Activated gamma-delta T cell (primary cell): ENCODE data around the gene DYNC1I2.
"Not testable (repeated sequence)": the region's sequence is repeated elsewhere in the genome, so short reads cannot be mapped to it uniquely, and the experiment has no call there.

Source experiments
- DNase-seq: peaks from one replicate; lab custom pipeline; 2025; lab: John Stamatoyannopoulos, UW

The DYNC1I2 gene

DNA sequence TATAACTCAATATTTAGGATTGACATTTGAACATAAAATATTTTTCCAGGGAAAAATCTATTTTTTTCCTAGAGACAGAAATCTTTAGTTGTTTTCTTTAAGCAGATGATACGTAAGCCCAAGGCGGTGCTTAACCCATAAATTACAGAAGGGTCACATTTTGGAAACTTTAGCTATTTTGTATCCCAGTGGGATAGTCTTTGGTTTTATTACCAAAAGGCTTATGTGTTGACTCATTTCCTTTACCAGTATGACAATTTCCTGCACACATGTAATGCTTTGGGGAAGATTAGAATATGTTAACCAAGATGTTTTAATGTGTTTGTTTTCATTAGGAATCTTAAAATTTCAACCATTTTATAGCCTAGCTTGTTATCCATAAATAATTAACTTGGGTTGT is 24.8 kb downstream of the DYNC1I2 start:
- no peak for DNase-seq

DNA sequence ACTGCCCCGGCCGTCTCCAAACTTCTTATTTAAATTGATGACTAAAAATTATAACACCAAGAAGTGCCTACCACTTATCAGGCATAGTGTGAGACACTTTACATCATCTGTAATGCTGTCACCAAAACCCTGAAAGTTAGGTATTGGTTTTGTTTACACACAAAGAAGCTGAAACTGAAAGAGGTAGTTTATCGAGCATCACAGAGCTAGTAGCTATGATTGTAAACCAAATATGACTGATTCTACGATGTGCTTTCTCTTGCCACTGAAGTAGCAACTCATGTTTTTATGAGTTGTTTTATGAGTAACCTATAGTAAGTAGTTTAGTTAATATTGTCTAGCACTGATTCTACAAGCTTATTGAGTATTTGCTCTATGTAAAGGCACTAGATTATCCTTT is 31.5 kb downstream of the DYNC1I2 start:
- DNase-seq: no peak

DNA sequence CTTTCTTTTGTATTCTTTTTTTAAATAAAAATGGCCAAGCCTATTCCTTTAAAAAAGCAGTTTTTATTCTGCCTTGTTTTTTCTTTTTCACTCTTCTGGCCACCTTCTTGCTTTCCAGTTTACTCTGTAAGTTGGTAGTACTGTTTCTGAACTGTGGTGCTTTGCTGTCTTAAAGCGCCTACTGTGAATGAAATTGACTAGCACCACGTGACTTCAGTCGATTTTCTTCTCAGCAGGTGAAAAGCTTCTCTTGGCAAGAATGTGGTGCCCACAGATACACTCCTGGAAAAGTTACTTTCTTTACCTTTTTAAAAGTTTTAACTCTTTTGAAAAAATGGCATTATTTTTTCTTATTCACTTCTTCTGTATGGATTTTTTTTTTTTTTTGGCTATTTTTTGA is 32.4 kb downstream of the DYNC1I2 start:
- DNase-seq: no peak

DNA sequence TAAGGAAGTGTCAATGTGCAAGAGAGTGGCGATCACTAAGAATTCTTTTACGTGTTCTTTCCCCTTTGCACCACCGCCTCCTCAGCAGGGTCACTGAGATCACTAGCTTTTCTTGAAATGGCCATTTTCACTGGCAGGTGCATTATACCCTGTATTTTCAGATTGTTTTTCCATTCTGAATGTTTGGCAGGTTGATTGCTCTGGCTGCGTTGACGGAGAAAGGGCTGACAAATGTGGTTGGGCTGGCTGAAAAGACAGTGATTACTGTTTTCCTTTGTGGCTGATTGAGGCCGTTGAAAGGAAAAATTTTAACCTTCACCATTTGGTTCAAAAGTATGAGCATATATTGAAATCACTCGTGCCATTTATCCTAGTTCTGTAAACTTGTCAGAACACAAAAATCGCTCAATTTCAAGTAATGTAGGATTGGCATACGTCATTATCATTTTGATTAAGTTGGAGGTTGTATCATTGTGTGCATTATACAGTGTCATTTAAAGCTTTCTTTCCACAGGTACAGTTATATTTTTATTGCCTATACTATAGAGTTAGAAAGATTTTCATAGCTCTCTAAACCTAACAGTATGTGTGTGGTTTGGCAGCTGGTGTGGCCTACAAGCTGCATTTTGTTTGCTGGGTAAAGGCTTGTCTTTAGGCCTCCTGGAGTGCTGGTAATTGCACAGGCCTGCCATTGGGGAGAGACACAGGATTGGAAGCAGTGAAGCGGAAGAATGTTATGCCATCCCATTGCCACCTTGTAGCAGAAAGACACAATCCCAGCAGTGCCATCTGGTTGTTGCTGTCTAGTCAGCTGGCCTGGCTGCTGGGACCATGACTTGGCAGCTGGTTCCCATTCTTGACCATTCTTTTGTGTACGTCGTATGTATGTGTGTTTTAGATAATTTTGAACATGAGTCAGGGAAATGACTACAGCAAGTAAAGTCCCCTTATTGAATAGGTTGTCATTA is 36.7 kb downstream of the DYNC1I2 start:
- DNase-seq: no peak

DNA sequence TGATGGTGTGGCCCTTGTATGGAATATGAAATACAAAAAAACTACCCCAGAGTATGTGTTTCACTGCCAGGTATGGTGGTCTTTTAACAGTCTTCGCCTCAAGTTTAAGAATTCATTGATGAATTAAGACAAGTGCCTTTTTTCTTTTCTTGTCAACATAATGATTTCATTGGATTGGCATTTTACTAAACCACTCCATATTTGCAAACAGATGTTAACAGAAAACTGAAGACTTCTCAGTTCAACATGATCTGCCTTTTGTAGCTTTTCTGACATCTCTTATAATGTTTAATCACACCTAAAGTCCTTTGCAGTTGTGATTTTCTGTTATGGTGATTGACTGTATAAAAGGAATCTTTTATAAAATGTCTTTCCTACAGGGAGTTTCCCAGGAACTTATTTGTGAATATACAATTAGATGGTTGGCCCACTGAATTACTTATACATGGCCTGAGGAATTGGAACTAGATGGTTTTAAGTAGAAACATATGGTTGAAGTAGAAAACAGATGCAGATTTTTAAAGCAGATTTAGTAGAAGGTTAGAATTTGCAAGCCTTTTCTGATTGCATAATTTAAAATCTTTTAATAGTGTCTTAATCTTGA is 39.7 kb downstream of the DYNC1I2 start:
- no peak for DNase-seq

DNA sequence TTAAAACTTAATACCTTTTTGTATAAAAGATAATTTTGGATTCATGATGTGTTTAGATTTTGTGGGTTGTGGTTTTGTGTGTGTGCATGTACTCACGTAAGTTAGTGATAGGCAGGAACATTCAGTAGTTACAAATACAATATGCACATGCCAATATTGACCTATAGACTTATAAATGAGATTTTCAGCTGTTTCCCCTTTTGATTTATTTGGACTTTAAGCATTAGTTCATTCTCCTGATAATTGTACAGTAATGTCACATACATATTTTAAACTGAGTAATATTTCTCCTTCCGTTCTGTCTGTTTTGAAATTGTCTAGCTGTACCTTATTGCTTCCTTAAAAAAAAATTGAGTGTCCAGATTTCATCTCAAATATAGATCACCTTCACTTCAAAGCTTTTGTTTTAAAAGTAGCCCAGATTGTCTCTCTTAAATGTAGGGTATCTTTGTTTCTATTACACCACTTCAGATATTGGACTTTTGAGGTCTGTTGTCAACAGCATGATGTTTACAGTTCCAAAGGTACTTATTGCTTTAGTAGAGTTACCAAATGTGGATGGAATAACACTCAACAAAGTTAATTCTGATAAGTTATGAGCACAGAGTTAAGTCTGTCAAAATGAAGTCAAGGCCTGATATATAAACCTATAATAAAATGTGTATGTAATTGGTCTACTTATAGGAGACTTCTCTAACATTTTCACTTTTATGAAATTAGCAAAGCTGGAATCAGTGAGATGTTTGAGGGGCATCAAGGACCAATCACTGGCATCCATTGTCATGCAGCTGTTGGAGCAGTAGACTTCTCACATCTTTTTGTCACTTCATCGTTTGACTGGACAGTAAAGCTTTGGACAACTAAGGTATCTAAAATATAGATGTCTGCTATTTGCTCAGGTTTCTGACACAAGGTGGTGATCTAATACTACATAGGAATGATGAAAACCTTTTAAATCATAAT is 42.0 kb downstream of the DYNC1I2 start:
- DNase-seq: no peak

DNA sequence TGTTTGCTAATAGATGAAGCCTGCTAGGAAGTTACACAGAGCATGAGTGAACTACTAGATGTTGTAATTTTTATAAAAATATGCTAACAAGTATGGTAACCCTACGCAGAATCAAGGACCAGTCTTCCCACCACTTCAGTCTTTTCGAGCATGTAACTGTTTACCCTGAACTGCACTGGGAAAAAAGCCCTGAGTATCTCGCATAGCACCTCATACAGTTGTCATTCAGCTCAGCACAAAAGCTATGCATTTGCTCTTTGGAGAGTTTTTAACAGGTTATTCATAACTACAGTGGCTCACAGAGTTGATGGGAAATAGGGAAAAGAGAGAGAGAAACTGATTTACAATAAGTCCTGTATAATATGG is 42.7 kb downstream of the DYNC1I2 start:
- DNase-seq: no peak

DNA sequence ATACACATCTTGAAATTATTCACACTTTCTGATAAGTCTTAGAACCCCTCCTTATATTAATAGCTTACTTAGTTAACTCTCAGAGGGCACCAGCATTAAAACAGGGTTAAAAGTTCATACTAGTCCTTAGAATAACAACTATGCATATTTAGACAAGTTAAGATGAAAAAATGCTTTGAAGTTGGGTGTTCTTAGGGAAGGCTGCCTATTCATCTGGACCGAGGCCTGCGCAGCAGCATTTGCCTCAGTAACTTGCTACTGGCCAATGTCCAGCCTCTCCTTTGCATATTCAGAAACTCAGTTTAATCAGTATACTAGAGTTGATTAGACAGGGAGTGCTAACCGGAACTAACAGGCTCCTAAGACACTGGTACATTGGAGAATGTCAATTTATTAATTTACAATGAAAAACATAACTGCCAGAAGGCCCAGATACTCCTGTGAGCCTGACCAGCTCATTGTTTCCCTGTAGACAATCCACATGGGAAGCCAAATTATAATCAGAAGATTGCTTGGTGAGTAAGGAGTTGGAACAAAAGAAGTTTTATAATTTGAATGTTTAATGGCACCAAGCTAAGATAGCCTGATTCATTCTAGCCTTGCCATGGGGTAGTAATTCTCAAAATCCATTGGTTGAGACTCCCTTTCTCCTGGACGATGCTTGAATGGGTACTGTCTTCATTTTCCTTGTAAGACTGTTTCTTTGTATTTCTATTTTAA is 48.9 kb downstream of the DYNC1I2 start:
- DNase-seq: no peak

DNA sequence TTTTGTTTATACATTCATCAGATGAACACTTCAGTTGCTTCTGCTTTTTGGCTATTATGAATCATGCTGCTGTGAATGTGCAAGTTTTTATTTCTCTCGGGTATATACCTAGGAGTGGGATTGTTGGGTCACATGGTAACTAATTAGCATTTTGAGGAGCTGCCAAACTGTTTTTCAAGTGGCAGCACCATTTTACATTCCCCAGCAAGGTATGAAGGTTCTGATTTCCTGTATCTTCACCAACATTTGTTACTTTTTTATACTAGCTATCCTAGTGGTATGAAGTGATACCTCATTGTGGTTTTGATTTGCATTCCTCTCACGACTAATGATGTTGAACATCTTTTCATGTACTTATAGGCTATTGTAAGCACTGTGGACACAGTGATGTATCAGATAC is 53.9 kb downstream of the DYNC1I2 start:
- DNase-seq: no peak

DNA sequence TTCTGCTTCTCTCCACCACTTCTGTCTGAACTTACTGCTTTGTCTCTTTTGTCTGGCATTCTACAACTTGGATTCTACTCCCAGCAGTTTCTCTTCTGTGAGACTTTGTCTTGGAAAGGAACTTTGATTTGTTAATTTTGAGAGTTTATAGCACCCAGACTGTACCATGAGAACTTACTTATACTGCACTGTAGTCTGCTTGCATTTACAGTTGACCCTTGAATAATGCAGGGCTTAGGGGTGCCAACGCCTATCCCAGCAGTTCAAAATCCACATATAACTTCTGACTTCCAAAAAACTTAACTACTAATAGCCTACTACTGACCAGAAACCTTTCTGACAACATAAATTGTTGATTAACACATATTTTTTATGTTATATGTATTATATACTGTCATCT is 55.5 kb downstream of the DYNC1I2 start:
- DNase-seq: no peak

DNA sequence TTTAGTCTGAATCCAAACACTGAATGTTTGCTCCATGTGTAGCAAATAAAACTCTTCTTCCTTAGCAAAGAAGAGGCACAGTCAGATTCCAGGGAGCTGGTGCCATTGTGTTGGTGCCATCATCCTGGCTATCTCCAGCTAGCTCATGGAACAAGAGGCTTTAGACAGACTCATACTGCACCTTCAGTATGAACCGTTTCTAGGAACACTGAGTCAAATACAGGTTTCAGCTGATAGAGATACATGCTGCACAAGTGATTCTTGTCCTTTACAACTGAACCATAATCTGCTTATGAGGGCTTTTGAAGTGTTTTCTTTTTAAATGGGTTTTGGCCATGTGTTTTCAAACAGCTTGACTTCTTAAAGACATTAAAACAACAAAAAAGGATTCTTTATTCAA is 57.9 kb downstream of the DYNC1I2 start:
- no peak for DNase-seq

DNA sequence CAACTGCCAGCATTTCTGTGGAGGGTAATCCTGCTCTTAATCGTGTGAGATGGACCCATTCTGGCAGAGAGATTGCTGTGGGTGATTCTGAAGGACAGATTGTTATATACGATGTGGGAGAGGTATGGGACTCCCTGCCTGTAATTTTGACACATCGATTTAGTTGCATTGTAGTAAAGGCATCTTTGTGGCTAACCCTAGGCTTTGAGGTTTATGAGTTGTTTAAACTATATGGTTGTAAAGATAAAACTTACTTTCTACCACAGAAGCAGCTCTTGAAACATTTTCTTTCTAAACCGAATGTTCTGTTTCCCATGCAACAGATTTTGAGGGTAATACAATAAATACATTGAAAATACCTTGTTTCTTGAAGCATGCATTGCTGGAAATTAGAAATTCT is 58.5 kb downstream of the DYNC1I2 start:
- no peak for DNase-seq

DNA sequence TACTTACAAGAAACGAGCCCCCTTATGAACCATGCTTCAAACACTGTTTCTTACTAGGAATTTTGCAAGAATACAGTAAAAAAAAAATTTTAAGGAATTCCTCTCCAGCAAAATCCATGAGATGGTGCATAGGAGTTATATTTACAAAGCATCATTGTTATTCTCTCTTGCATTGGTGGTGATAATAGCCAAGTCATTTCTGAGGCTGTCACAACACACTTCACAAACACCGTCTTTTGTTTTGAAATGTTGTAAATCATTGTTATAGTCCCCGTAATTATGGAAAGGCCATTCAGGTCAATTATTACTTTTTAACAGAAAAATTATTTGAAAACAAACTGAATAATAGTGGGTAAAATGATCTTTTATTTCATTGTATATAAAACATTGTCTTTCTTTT is 60.1 kb downstream of the DYNC1I2 start:
- DNase-seq: no peak

DNA sequence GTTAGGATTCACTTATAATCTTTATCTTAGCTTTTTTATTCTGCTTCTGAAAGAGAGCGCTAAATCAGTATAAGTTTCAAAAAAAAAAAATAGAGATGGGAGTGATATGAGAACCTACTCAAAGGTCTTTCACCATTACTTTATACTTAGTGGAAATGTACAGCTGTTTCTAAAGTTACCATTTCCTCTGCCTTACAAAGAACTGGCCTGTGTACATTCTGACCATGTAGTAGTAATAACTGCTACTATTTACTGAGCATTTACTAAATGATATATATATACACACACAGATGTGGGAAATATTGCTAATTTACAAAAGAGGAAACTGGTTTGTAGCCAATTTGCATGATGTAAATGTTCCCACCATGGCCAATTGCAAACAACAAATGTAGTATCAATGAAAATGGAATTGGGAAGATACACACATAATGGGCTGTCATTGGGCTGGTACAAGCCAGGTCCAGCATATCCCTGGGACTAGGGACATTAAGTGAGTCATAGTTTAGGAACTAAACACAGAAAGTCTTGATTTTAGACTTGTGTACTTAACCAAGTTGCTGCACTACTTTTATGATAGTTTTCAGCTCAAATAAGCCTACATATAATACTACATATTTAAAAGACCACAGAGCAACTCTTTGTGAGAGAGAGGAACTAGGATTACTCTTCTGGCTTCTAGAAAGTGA is 67.1 kb downstream of the DYNC1I2 start:
- DNase-seq: no peak

DNA sequence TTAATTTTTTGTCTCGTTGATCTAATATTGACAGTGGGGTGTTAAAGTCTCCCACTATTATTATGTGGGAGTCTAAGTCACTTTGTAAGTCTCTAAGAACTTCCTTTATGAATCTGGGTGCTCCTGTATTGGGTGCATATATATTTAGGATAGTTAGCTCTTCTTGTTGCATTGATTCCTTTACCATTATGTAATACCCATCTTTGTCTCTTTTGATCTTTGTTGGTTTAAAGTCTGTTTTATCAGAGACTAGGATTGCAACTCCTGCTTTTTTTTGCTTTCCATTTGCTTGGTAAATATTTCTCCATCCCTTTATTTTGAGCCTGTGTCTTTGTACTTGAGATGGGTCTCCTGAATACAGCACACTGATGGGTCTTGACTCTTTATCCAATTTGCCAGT is 71.5 kb downstream of the DYNC1I2 start:
- DNase-seq: not testable (repeated sequence)

DNA sequence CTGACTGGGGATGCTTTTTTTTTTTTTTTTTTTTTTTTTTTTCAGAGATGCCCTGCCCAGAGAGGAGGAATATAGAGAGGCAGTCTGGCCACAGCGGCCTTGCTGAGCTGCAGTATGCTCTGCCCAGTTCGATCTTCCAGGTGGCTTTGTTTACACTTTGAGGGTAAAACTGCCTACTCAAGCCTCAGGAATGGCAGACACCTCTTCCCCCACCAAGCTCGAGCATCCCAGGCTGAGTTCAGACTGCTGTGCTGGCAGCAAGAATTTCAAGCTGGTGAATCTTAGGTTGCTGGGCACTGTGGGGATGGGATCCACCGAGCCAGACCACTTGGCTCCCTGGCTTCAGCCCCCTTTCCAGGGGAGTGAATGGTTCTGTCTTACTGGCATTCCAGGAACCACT is 73.9 kb downstream of the DYNC1I2 start:
- DNase-seq: not testable (repeated sequence)

DNA sequence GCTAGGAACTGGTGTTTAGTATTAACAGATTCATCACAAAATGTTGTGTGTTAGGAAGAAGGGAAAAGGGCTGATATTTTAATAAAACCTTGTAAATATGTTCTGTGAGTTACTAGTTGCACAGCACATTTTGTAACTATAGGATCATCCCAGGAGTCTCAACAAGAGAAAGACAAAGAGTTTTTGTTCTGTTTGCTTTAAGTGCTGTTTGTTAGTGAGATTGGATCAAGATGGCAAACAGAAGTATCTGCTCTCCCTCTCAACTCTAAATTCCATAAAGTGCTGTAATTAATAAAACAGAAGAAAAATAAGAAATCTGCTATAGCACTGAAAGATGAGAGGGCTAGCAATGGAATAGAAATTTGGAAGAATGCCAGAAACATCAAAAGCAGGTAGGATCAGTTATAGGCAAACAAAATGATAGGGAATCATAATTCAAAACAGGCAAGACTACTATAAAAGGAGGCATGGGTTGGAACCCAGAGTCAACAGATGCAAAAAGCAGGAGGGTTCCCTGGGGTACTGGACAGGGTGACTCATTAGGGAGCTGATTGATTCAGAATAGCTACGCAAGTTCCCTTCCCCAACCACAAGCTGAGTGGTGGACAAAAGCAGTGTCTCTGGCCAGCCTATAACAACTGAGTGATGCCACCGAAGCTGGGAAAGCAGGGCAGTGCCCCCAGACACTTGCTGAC is 75.8 kb downstream of the DYNC1I2 start:
- DNase-seq: no peak

DNA sequence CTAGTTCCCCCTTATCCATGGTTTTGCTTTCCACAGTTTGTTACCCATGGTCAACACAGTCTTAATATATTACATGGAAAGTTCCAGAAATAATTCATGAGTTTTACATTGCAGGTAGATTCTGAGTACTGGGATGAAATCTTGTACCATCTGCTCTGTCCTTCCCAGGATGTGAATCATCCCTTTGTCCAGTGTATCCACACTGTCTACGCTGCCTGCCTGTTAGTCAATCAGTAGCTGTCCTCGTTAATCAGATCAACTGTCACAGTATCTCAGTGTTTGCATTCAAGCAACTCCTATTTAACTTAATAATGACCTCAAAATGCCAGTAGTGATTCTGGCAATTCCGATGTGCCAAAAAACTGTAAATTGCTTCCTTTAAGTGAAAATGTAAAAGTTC is 76.3 kb downstream of the DYNC1I2 start:
- no peak for DNase-seq

DNA sequence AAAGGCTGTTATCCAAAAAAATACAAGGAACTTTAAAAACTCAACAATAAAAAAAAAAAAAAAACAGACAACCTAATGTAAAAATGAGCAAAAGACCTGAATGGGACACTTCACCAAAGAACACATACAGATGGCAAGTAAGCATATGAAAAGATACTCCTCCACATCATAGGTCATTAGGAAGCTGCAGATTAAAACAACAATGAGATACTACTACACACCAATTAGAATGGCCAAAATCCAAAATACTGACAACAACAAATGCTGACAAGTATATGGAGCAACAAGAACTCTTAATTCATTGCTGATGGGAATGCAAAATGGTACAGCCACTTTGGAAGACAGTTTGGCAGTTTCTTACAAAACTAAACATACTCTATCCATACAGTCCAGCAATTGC is 84.2 kb downstream of the DYNC1I2 start:
- no peak for DNase-seq

DNA sequence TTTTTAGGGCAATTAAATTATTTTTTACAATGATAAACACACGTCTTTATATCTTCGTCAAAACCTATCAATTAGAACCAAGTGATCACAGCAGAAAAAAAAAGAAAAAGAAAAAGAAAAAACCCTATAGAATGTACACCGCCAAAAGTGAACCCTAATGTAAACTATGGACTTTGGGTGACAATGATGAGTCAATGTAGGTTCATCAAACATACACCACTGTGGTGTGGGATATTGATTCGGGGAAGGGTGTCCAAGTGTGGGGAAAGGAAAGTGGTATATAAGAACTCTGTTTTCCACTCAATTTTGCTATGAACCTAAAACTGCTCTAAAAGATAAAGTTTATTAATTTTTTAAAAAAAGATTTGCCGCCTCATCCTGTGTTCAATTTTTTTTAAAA is 85.1 kb downstream of the DYNC1I2 start:
- DNase-seq: no peak

DNA sequence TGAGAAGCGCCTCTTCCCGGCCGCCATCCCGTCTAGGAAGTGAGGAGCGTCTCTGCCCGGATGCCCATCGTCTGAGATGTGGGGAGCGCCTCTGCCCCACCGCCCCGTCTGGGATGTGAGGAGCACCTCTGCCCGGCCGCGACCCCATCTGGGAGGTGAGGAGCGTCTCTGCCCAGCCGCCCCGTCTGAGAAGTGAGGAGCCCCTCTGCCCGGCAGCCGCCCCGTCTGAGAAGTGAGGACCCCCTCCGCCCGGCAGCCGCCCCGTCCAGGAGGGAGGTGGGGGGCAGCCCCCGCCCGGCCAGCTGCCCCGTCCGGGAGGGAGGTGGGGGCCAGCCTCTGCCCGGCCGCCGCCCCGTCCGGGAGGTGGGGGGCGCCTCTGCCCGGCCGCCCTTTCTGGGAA is 87.3 kb downstream of the DYNC1I2 start:
- not testable (repeated sequence) for DNase-seq
